Pons (tissue), 1 donor: ENCODE results near the gene DTX1.

Experiments
- DNase-seq: peaks from one replicate; pipeline ENCODE4 v3.0.0-alpha.2; 2016; ENCODE audit warnings: low spot score

Gene DTX1

GRCh38 chr12:113055594-113056380 is 743 bp upstream of the DTX1 start:
- no peak for DNase-seq

DNA sequence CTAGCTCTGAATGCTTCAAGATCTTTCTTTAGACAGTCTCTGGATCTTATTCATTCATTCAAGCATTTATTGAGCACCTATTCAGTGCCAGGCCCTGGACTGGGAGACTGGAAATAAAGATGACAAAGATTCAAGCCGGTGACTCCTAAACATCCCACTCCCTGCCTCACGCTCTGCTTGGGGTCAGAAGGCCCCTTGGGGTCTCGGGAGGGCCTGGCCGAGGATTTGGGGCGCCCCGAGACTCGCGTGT is 224 bp upstream of the DTX1 start:
- no peak for DNase-seq

DNA sequence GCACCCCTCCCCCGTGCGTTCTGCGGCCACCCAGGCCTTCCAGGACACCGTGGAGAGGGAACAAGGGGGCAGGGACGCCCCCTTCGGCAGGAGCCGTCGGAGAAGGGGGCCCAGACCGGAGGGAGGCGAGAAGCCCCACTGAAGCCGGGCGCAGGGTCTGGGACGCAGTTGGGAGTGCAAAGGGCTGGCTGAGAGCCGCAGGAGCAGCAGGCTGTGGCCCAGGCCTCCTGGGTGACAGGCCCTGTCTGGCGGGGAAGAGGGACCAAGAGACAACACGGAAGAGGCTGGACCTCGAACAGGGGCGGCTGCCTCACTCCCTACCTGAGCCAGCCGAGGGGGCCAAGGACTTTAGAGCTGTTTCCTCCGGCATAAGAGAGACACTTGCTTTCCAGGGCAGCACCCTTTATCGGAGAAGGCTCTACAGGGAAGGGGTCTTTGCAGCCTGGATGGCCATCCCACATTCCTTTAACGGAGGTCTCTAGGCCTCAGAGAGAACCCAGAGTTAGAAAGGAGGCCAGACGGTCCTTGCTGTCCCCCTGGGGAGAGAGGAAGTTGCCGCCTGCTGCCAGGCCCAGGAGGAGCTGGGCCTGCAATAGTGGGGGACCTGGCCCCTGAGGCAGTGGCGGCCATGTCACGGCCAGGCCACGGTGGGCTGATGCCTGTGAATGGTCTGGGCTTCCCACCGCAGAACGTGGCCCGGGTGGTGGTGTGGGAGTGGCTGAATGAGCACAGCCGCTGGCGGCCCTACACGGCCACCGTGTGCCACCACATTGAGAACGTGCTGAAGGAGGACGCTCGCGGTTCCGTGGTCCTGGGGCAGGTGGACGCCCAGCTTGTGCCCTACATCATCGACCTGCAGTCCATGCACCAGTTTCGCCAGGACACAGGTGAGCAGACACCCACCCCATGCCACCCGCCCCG is 1.3 kb downstream of the DTX1 start:
- DNase-seq: no peak

- no peak for DNase-seq
These were observed 2.0 kb downstream of the DTX1 start for GRCh38 chr12:113058553-113058952.

DNA sequence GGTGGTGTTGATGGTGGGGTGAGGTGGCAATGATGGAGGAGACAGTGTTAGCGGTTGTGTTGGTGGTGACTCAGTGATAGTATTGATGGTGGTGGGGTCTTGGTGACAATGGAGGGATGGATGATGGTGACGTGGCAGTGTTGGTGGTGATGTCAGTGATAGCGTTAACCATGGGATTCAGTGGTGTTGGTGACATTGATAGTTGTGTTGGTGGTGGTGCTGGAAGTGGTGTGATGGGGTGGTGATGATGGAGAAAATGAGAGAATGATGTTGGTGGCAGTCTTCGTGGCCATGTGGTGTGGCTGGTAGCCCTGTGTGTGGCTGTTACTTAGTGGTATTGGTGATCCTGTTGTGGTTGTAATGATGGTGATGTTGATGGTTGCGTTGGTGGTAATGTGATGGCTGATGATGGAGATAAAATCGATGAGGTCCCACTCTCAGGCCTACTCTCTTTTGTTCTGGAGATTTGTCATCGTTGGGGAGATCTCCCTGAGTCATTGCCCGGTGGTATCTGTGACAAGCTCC is 2.6 kb downstream of the DTX1 start:
- DNase-seq: no peak

DNA sequence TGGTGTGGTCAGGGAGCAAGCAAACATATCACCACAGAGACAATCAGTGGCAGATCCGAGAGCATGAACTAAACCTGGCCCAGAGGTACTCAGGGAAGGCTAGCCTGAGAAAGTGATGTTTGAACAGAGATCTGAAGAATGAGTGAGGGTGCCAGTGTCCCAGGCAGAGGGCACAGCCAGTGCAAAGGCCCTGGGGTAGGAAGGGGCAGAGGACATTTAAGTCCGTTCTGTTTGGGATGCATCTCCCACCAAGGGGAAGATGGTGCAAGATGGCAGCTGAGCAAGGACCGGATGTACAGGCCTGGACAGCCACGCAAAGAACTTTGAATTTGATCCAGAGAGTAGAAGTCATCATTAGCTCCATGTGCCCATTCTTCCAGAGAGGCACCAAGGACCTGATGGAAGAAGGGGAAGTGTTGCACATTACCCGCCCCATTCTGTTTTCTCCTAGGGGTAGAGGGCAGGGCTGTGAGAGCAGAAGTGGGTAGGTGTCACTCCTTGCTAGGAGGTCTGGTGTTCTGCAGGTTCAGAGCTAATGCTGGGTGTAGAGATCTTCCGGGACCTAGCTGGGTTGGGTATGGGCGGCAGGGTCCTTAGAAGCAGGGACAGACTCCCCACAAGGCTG is 3.9 kb downstream of the DTX1 start:
- DNase-seq: no peak

DNA sequence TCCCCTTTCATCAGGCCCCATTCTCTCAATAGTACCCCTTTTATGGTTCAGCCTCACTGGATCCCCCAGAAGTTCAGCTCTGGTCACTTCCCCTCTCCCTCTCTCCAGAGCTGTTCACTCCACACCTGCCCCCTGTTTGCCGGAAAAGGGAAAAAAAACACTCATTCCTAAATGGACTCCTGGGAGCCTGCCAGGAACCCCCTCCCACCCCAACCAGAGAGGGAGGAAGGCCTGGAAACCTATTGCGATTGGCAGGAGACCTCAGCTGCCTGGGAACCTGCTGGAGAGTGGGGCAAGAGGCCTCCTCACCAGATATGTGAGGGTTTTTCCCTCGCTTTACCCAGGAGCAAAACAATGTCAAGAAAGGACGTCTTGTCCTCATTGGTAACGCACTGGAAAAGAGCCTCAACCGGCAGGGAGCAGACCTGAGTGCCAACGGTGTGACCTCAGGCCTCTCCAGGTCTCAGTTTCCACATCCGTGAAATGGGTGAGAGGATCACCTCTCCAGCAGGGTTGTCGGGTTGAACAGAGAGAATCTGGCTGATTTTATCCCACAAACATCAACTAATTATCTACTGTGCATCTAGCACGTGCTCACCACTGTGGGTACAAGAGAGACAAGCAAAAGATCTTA is 4.6 kb downstream of the DTX1 start:
- no peak for DNase-seq

GRCh38 chr12:113062502-113063395 is 6.2 kb downstream of the DTX1 start:
- DNase-seq: no peak

DNA sequence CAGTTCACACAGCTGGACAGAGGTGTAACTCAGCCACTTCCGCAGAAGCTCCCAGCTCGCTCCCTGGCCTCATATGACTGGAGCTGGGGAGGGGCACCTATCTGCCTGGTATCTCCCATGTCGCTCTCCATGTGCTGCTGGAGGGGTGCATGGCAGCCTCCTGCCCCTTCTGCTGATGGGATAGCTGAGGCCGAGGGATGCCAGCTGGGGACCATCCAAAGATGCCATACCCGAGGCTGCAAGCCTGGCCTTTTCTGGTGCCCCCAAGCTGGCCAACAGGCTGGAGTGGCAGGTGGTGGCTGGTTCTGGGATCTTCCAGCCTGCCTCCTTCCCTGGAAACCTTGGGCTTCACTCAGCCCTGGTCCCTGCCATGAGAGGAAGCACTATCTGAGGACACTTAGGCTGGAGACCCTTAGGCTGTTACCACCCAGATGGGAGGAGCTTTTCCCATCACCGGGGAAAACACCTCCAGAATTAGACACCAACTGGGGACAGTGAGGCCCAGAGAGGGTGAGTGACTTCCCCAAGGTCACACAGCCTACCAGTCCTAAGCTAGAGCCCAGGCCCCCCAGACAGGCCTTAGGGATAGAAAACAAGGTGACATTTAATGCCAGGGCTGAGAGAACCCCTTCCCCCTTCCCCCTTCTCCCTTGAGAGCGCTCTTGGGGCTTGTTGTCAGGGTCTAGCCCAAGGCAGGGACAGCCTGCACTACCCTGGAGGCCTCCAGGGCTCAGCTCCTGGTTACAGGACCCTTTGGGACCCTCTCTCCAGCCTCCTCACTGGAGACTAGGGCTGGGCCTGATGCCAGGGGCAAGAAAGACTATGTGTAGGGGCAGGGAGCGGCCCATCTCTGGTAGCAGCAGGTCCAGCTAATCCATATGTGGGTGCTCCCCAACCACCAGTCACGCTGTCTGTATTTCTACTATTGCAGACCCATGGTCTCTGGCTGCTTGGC is 7.1 kb downstream of the DTX1 start:
- no peak for DNase-seq

- DNase-seq: no peak
These were observed 8.0 kb downstream of the DTX1 start for GRCh38 chr12:113064395-113065125.

GRCh38 chr12:113065126-113066007 is 8.8 kb downstream of the DTX1 start:
- DNase-seq: no peak

DNA sequence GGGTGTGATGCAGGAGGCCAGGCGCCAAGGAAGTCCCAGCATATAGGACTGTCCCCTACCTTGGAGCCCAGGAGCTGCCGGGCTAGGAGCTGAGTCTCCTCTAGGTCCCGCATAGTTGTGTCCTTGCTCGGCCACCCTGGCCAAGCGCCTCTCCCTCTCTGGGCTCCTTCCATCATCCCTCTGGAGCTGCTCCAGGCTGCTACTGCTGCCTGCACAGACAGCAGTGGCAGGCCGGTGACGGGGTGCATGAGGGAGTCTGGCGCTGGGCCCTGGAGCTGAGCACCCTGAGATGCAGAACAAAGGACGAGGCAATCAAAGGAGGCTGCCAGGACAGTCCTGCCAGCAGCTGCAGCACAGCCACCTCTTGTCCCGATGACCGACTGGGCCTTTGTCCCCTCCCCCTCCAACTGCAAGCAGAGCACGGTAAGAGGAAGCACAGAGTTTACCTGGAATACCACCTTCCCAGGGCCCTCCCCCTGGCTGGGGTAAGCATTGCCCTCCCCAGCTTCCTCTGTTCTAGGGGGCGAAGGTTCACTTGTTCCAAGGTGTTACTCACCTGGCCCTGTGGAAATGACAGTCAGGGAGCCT is 10.4 kb downstream of the DTX1 start:
- DNase-seq: no peak

- no peak for DNase-seq
These were observed 11.7 kb downstream of the DTX1 start for GRCh38 chr12:113067987-113068935.

DNA sequence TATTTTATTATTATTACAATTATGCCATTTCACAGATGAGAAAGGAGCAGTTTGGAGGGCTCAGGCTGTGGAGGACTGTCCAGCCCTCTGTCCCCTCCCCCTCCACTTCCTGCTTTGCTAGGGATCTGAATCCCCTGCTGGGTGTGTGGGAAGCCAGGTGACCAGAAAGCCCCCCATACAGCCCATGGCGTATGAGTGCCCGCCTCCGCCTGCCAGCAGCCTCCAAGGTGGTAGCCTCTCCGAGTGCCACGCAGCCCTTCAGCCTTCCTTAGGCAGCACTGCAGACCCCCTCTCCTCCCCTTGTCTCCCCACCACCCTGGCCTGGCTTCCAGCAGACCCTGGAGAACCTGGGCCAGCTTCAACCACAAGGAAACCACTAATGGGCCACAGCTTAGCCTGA is 12.6 kb downstream of the DTX1 start:
- DNase-seq: no peak

DNA sequence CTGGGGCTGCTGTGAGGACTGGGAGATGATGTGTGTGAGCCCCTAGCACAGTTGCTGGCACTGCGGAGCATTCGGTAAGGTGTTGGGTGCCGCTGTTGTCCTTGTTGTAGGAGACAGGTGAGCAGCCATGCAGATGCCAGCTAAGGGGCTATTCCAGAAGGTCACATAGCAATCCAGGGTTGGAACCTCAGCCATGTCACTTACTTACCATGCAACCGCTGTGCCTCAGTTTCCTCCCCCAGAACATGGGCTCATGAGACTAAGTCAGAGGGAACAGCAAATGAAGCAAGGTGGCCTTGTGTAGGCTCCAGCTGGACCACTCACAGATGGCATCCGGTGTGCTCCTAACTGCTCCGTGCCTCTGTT is 13.2 kb downstream of the DTX1 start:
- DNase-seq: no peak

DNA sequence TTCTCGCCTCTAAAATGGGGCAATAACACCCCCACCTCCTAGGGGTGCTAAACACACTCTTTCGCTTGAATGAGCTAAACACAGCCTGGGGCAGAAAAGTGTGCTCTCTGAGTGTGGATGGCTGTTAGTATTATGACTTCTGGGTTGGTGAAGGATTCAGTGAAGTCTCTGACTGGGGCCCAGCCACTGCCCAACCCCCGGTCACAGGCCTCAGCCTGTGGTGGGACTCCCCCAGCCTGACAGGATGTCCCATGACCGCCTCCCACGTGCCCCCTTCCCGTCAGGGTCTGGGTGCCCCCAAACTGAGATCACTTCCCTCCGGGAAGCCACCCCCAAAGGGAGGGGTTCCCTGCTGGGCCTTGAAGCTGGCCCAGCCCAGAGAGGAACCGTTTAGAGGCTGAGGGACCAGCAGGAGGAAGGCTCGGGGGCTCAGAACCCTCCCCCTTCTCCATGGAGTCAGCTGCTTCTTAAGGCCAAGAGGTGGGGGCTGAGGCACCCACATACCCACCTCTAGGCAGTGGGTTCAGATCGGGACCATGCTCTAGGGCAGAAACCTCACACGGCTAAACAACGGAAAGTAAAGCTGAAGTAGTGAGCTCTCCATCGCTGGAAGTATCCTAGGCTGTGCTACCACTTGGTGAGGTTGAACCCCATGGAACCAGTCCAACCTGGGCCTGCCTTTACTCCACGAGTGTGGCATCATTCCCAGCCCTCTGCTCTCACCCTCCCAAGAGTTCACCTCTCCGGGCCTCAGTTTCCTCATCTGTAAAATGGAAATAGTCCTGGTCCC is 13.8 kb downstream of the DTX1 start:
- DNase-seq: no peak
